K562 (cell line): ENCODE data around the gene ACSF3. TPM values are rescaled to one million over a fixed set of nuclear protein-coding genes. Genes with fewer than 3 reads are reported as not detected.

Experiments
- ATAC-seq: fragments of 200-7000 bp; cut with Tn5 transposase; 3 replicates; pipeline ENCODE4 v1.9.1; 2020; ENCODE audit warnings: moderate library complexity
- BruUV-seq: library from RNA; stranded (reverse); fragments of 400-500 nt; replicated peaks from 2 replicates; lab custom pipeline; 2021; lab: Mats Ljungman, UMichigan
- CTCF ChIA-PET: fragments of 300-600 bp; formaldehyde crosslinking; extraction: SDS; loops from one replicate; lab custom pipeline; 2021; ENCODE audit warnings: low intra/inter-chr PET ratio; lab: Yijun Ruan, JAX
- POLR2A ChIA-PET: fragments of 300-600, 350-650 bp; sonication (Branson Sonifier 250); formaldehyde crosslinking; extraction: SDS; loops from one replicate; lab custom pipeline; 2021; ENCODE audit warnings: antibody characterized with exemption, inconsistent platforms; lab: Yijun Ruan, JAX
- DNase-seq, 4 experiments: peaks; one replicate each; pipeline versions ENCODE4 v3.0.0 to v3.0.0-alpha.2; 2011 to 2018; ENCODE audit warnings: low spot score in 3 of 4, mixed read lengths in 3 of 4; ENCODE audit errors: extremely low read depth in 1 of 4
- FAIRE-seq: peaks from 2 replicates; lab custom pipeline; 2011; peaks lifted over from hg19 to GRCh38; lab: Jason Lieb, UNC
- H2AFZ ChIP-seq: 2 replicates; pipeline ENCODE4 v1.6.0; 2011; ENCODE audit warnings: low read depth, low read length, control low read depth, inconsistent platforms
- H3K27ac ChIP-seq: fragments of 200-600 bp; 3 replicates; pipeline ENCODE4 v1.8.0; 2011; ENCODE audit warnings: low read depth, mild to moderate bottlenecking, control low read depth, inconsistent platforms, low read length, moderate library complexity, mixed read lengths; ENCODE audit errors: extremely low read depth
- H3K27me3 ChIP-seq, 2 experiments: fragments of 300-600 bp in 1 of 2; 2 replicates in 1 of 2; 3 replicates in 1 of 2; pipeline versions ENCODE4 v1.6.0 to v1.8.0; 2011; ENCODE audit warnings: inconsistent platforms in 2 of 2, low read length in 2 of 2, mild to moderate bottlenecking in 1 of 2, mixed read lengths in 1 of 2, moderate library complexity in 1 of 2; ENCODE audit not compliant: control insufficient read depth in 2 of 2, insufficient read depth in 2 of 2
- H3K36me3 ChIP-seq: fragments of 300-600 bp; 3 replicates; pipeline ENCODE4 v1.8.0; 2011; ENCODE audit warnings: mild to moderate bottlenecking, low read length, inconsistent platforms; ENCODE audit not compliant: control insufficient read depth, insufficient read depth
- H3K4me1 ChIP-seq, 2 experiments: fragments of 200-600 bp in 1 of 2; replicated peaks in 1 of 2; 2 replicates in 1 of 2; 3 replicates in 1 of 2; pipeline versions ENCODE4 v1.5.1 to v1.8.0; 2011; ENCODE audit warnings: inconsistent platforms in 2 of 2, low read length in 2 of 2, mild to moderate bottlenecking in 1 of 2, mixed read lengths in 1 of 2, moderate library complexity in 1 of 2; ENCODE audit not compliant: control insufficient read depth in 2 of 2, insufficient read depth in 2 of 2
- H3K4me2 ChIP-seq: 2 replicates; pipeline ENCODE4 v1.6.1; 2011; ENCODE audit warnings: low read length, control low read depth, inconsistent platforms, mixed read lengths; ENCODE audit not compliant: insufficient read depth
- H3K4me3 ChIP-seq: fragments of 200-600 bp; sonication (generic), shearing (Covaris generic); 2 replicates; pipeline ENCODE4 v1.5.1; 2016; ENCODE audit warnings: control low read depth, inconsistent platforms
- H3K79me2 ChIP-seq: fragments of 200-600 bp; 3 replicates; pipeline ENCODE4 v1.8.0; 2011; ENCODE audit warnings: low read length, inconsistent platforms; ENCODE audit not compliant: control insufficient read depth, insufficient read depth
- H3K9ac ChIP-seq, 2 experiments: 2 replicates each; pipeline versions ENCODE4 v1.6.0 to v1.6.1; 2011; ENCODE audit warnings: low read depth in 2 of 2, low read length in 2 of 2, control low read depth in 1 of 2, inconsistent platforms in 1 of 2, mild to moderate bottlenecking in 1 of 2, mixed read lengths in 1 of 2; ENCODE audit not compliant: insufficient read depth in 1 of 2
- H3K9me1 ChIP-seq: one replicate; pipeline ENCODE4 v1.6.0; 2011; ENCODE audit warnings: inconsistent platforms, mild to moderate bottlenecking, low read length, moderate library complexity; ENCODE audit not compliant: control insufficient read depth, insufficient read depth
- H3K9me3 ChIP-seq: replicated peaks from 2 replicates; pipeline ENCODE4 v1.5.1; 2011; ENCODE audit warnings: low read depth, low read length, inconsistent platforms; ENCODE audit not compliant: control insufficient read depth, insufficient read depth
- H4K20me1 ChIP-seq: replicated peaks from 2 replicates; pipeline ENCODE4 v1.6.1; 2011; ENCODE audit warnings: low read length, inconsistent platforms, mixed read lengths; ENCODE audit not compliant: control insufficient read depth, insufficient read depth
- ARID3B ChIP-seq: fragments of 250-450 bp; sonication (Bioruptor Pico); IDR thresholded peaks from 2 replicates; pipeline ENCODE4 v1.4.0; 2020; ENCODE audit warnings: borderline replicate concordance
- CCNT2 ChIP-seq: IDR thresholded peaks from 2 replicates; pipeline ENCODE4 v1.6.1; 2011; ENCODE audit warnings: borderline replicate concordance, low read depth, mild to moderate bottlenecking, moderate library complexity, mixed read lengths, low read length; ENCODE audit not compliant: insufficient read length; ENCODE audit errors: extremely low read depth
- CSDE1 ChIP-seq, 2 experiments: fragments of 450-650 bp; IDR thresholded peaks; 2 replicates each; pipeline ENCODE4 v1.6.1; 2016; ENCODE audit warnings: mild to moderate bottlenecking in 1 of 2
- HIVEP1 ChIP-seq: fragments of 250-450 bp; sonication (Bioruptor Pico); IDR thresholded peaks from 2 replicates; pipeline ENCODE4 v1.4.0; 2020; ENCODE audit warnings: mild to moderate bottlenecking
- HNRNPK ChIP-seq: fragments of 200-400 bp; formaldehyde crosslinking; IDR thresholded peaks from one replicate; pipeline ENCODE4 v1.6.1; 2018; ENCODE audit warnings: mild to moderate bottlenecking, low read depth, low read length; ENCODE audit not compliant: poor library complexity, severe bottlenecking
- NRF1 ChIP-seq, 2 experiments: fragments of 450-650 bp; IDR thresholded peaks in 1 of 2; conservative IDR thresholded peaks in 1 of 2; 2 replicates each; pipeline ENCODE4 v1.6.1; 2014; ENCODE audit warnings: mild to moderate bottlenecking in 2 of 2
- PML ChIP-seq: IDR thresholded peaks from 2 replicates; pipeline ENCODE4 v1.6.1; 2012; ENCODE audit warnings: low read length, inconsistent platforms
- POLR2AphosphoS2 ChIP-seq: IDR thresholded peaks from 2 replicates; pipeline ENCODE4 v1.6.1; 2012; ENCODE audit warnings: low read length, improper control_type of control experiment
- RERE ChIP-seq: sonication (generic); formaldehyde crosslinking; IDR thresholded peaks from 2 replicates; pipeline ENCODE4 v1.8.0; 2023; ENCODE audit warnings: missing genetic modification reagents, mild to moderate bottlenecking, borderline replicate concordance
- SIRT6 ChIP-seq: IDR thresholded peaks from one replicate; pipeline ENCODE4 v1.6.1; 2012; ENCODE audit warnings: low read depth, mild to moderate bottlenecking, control low read depth, inconsistent platforms, low read length, moderate library complexity
- ZNF239 ChIP-seq: fragments of 250-450 bp; sonication (Bioruptor Pico); IDR thresholded peaks from 2 replicates; pipeline ENCODE4 v1.4.0; 2020; ENCODE audit warnings: mild to moderate bottlenecking
- ZNF507 ChIP-seq: conservative IDR thresholded peaks from 2 replicates; pipeline ENCODE4 v1.6.1; 2017; ENCODE audit warnings: missing genetic modification characterization, missing compliant biosample characterization
- ZNF644 ChIP-seq: fragments of 200-800 bp; sonication (Bioruptor generic); IDR thresholded peaks from 2 replicates; pipeline ENCODE4 v1.6.1; 2016; ENCODE audit warnings: low read depth, missing genetic modification characterization, missing compliant biosample characterization
- WGBS: fragments of 100-300 bp; shearing (Covaris generic); methylation state at CpG from one replicate; pipeline ENCODE4 v1.1.6; 2016; ENCODE audit warnings: low coverage, mixed read lengths; ENCODE audit not compliant: insufficient coverage; ENCODE audit errors: missing lambda C conversion rate; 5-methylcytosine and 5-hydroxymethylcytosine counted together
- in situ Hi-C: fragments of 300-500 bp; cut with MboI; formaldehyde crosslinking; loops from 4 replicates; pipeline ENCODE4 v1.15.0; 2018; ENCODE audit warnings: inconsistent platforms, mixed read lengths
- intact Hi-C: fragments of 100-400 bp; cut with micrococcal nuclease; formaldehyde crosslinking; loops from 2 replicates; pipeline ENCODE4 v1.14.2; 2022
- polyA plus RNA-seq, 8 experiments: library from polyadenylated mRNA; depleted of rRNA in 4 of 8; stranded (reverse) in 5 of 8; unstranded in 3 of 8; fragments of >200 nt; fragmentation: Nextera tagmentation in 2 of 8; fragmentation: Illumina TruSeq in 1 of 8; extraction: Ambion mirVana in 2 of 8; extraction: Trizol in 1 of 8; gene quantifications; 2 replicates each; pipeline versions ENCODE4 v1.2.1 to v1.2.3, GENCODE V29; 2011 to 2014; ENCODE audit warnings: inconsistent platforms in 1 of 8, missing spikeins in 1 of 8
- total RNA-seq, 7 experiments: library from RNA; depleted of rRNA in 6 of 7; stranded (reverse); fragments of >200 nt in 6 of 7; fragmentation: Illumina TruSeq in 2 of 7; extraction: Trizol in 2 of 7; gene quantifications; 2 replicates each; pipeline versions ENCODE4 v1.2.1 to v1.2.3, GENCODE V29; 2011 to 2021; ENCODE audit warnings: low replicate concordance in 1 of 7

Gene ACSF3
- total and polyA plus RNA-seq, 9 of the 15 experiments (the other 6 are each of a cell fraction or from before 2014, with no cell fraction given): 0.77 to 32.8 (median 14.7) TPM

DNA sequence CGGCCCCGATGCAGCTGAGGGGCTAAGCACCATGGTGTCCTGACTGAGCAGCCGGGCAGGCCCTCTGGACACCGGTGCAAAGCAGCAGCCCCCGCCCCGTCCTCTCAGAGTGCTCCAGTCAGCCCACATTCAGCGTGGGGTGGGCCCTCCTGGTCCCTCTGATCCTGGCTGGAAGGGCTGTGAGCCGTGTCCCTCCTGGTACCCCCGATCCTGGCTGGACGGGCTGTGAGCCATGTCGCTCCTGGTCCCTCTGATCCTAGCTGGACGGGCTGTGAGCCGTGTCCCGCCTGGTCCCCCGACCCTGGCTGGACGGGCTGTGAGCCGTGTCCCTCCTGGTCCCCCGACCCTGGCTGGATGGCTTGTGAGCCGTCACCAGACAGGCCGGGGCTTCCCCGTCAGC is 26.9 kb upstream of the ACSF3 start:
- H3K9ac ChIP-seq: peak overlapping the region in 1 of 2 experiments; percentile 4; a peak in 2 of 4 replicates
- H3K79me2 ChIP-seq: no peaks in the 10 kb centered on the region
- no peak overlapping the region for H3K4me3 ChIP-seq
- ChIA-PET CTCF (no interaction called here), POLR2A (no interaction called here)
- H3K4me1 ChIP-seq: peaks cover 0 to 68% of the 10 kb centered on the region in 2 experiments; a peak in 2 of 5 replicates
- intact Hi-C loops (no loop called here), in situ Hi-C loops (no loop called here)
- no peaks in the 10 kb centered on the region for H3K9me1 ChIP-seq
- DNase-seq (no peak), FAIRE-seq (no peak), ATAC-seq (no peak)
- no peaks in the 10 kb centered on the region for H3K36me3 ChIP-seq
- peaks cover 8 to 30% of the 10 kb centered on the region in 2 experiments; a peak in 4 of 5 replicates for H3K27me3 ChIP-seq
- no peaks in the 10 kb centered on the region for H3K9me3 ChIP-seq
- H3K4me2 ChIP-seq: no peak overlapping the region
- no peak overlapping the region for H2AFZ ChIP-seq
- no TSS peak for BruUV-seq
- H4K20me1 ChIP-seq: no peaks in the 10 kb centered on the region
- 9% methylated on average over 8 of the region's 21 CpGs for WGBS
- H3K27ac ChIP-seq: no peak overlapping the region
- TF ChIP-seq ZNF644 (tag) (no peak), HIVEP1 (CRISPR knock-in tag) (no peak), ZNF239 (CRISPR knock-in tag) (no peak), ARID3B (CRISPR knock-in tag) (no peak), CSDE1 (IDR thresholded peaks at IDR 0.05) (no peak), ZNF507 (tag) (no peak), SIRT6 (no peak), POLR2AphosphoS2 (no peak), NRF1 (conservative IDR thresholded peaks at IDR 0.05 in 1 of 2, IDR thresholded peaks at IDR 0.05 in 1 of 2) (no peak), HNRNPK (no peak), RERE (CRISPR knock-in tag) (no peak), CCNT2 (no peak), PML (no peak)
